GM19238 (cell line): ENCODE measurements around the gene SAMD4A.
"Not testable (repeated sequence)": the region's sequence is repeated elsewhere in the genome, so short reads cannot be mapped to it uniquely, and the experiment has no call there.

ENCODE experiments used
- DNase-seq: peaks from one replicate; pipeline ENCODE4 v3.0.0; 2011; ENCODE audit warnings: low spot score; ENCODE audit not compliant: insufficient read length

SAMD4A gene

GRCh38 chr14:54724676-54725325 lies 157.9 kb downstream of the SAMD4A start:
- DNase-seq, result no peak

GRCh38 chr14:54725998-54726397 lies 159.1 kb downstream of the SAMD4A start:
- no peak for DNase-seq

- DNase-seq, result no peak
Observed at GRCh38 chr14:54727929-54728328, 161.0 kb downstream of the SAMD4A start.

- no peak for DNase-seq
Observed at GRCh38 chr14:54728700-54729527, 162.0 kb downstream of the SAMD4A start.

- peak; percentile 50 for DNase-seq
Observed at GRCh38 chr14:54730156-54730961, 163.4 kb downstream of the SAMD4A start.

- DNase-seq, result no peak
Observed at GRCh38 chr14:54734966-54735365, 168.0 kb downstream of the SAMD4A start.

- DNase-seq, result no peak
Observed at GRCh38 chr14:54735424-54735823, 168.5 kb downstream of the SAMD4A start.

GRCh38 chr14:54737132-54737711 lies 170.3 kb downstream of the SAMD4A start:
- no peak for DNase-seq

- no peak for DNase-seq
Observed at GRCh38 chr14:54738009-54738408, 171.1 kb downstream of the SAMD4A start.

- no peak for DNase-seq
Observed at GRCh38 chr14:54739514-54739913, 172.6 kb downstream of the SAMD4A start.

- DNase-seq, result no peak
Observed at GRCh38 chr14:54742492-54743350, 175.8 kb downstream of the SAMD4A start.

GRCh38 chr14:54743382-54743781 lies 176.5 kb downstream of the SAMD4A start:
- no peak for DNase-seq

GRCh38 chr14:54746019-54746418 lies 179.1 kb downstream of the SAMD4A start:
- DNase-seq, result no peak

GRCh38 chr14:54747616-54748015 lies 180.7 kb downstream of the SAMD4A start:
- no peak for DNase-seq

GRCh38 chr14:54749180-54749579 lies 182.3 kb downstream of the SAMD4A start:
- no peak for DNase-seq

- no peak for DNase-seq
Observed at GRCh38 chr14:54749727-54750126, 182.8 kb downstream of the SAMD4A start.

- not testable (repeated sequence) for DNase-seq
Observed at GRCh38 chr14:54752611-54753010, 185.7 kb downstream of the SAMD4A start.

- not testable (repeated sequence) for DNase-seq
Observed at GRCh38 chr14:54753396-54753795, 186.5 kb downstream of the SAMD4A start.

- DNase-seq, result no peak
Observed at GRCh38 chr14:54754116-54754622, 187.2 kb downstream of the SAMD4A start.

GRCh38 chr14:54754623-54755386 lies 187.9 kb downstream of the SAMD4A start:
- DNase-seq, result no peak
